ENCODE measurements around the gene KCTD7. TPM values are rescaled to one million over a fixed set of nuclear protein-coding genes. Genes with fewer than 3 reads are reported as not detected.
"Not testable (repeated sequence)": the region's sequence is repeated elsewhere in the genome, so short reads cannot be mapped to it uniquely, and the experiment has no call there.

KCTD7 gene
- total and polyA plus RNA-seq, 2 donors (not counting 1 experiment from before 2014, with no cell fraction given) = 15.2 to 17.4 TPM

- Histone ChIP-seq H4K20me1 (ENCODE audit: control insufficient read depth, extremely low read depth, insufficient read depth, low read length) (no peaks in the 10 kb centered on the region), H3K4me3 (replicated peaks in 1 of 4; ENCODE audit: control extremely low read depth in 1 of 4, insufficient read depth in 1 of 4, low read depth in 3 of 4, low read length in 4 of 4) (no peak overlapping the region), H2AFZ (ENCODE audit: low read length) (no peak overlapping the region), H3K79me2 (ENCODE audit: control insufficient read depth, insufficient read depth, low read length) (no peaks in the 10 kb centered on the region), H3K36me3 (ENCODE audit: control insufficient read depth, insufficient read depth, low read length) (no peaks in the 10 kb centered on the region), H3K27ac (ENCODE audit: insufficient read depth, low read length) (no peak overlapping the region), H3K4me2 (ENCODE audit: extremely low read depth, insufficient read depth, low read length) (no peak overlapping the region), H3K9me3 (ENCODE audit: control insufficient read depth, insufficient read depth, low read depth, low read length) (no peaks in the 10 kb centered on the region), H3K27me3 (ENCODE audit: control insufficient read depth, insufficient read depth, low read length) (no peaks in the 10 kb centered on the region), H3K4me1 (ENCODE audit: control insufficient read depth, extremely low read depth, insufficient read depth, low read length) (no peaks in the 10 kb centered on the region), H3K9ac (ENCODE audit: insufficient read depth, low read length) (no peak overlapping the region)
- no peak for DNase-seq (ENCODE audit: low read depth in 2 of 2)
- no peak for TF ChIP-seq CTCF (conservative IDR thresholded peaks at IDR 0.05 in 1 of 2, IDR thresholded peaks at IDR 0.05 in 1 of 2; ENCODE audit: low read depth in 1 of 2, low read length in 2 of 2)
- no peak for TF ChIP-seq EZH2 (IDR thresholded peaks at IDR 0.05; ENCODE audit: low read length, missing control alignments)
These were observed 11.4 kb upstream of the KCTD7 start for GRCh38 chr7:66617295-66617694.

DNA sequence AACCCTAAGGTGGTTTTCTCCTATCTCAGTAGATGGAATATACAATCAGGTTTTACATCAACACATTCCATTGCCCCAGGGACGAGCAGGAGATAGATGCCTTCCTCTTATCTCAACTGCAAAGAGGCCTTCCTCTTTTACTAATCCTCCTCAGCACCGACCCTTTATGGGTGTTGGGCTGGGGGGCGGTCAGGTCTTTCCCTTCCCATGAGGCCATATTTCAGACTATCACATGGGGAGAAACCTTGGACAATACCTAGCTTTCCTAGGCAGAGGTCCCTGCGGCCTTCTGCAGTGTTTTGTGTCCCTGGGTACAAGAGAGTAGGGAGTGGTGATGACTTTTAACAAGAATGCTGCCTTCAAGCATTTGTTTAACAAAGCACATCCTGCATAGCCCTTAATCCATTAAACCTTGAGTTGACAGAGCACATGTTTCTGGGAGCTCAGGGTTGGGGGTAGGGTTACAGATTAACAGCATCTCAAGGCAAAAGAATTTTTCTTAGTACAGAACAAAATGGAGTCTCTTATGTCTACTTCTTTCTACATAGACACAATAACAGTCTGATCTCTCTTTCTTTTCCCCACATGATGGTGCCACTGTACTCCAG, 9.2 kb upstream of the KCTD7 start:
- not testable (repeated sequence) for H3K27ac ChIP-seq (ENCODE audit: insufficient read depth, low read length); H3K4me2 ChIP-seq (ENCODE audit: extremely low read depth, insufficient read depth, low read length); H3K9ac ChIP-seq (ENCODE audit: insufficient read depth, low read length); H2AFZ ChIP-seq (ENCODE audit: low read length); H3K4me3 ChIP-seq (replicated peaks in 1 of 4; ENCODE audit: control extremely low read depth in 1 of 4, insufficient read depth in 1 of 4, low read depth in 3 of 4, low read length in 4 of 4); H3K36me3 ChIP-seq (ENCODE audit: control insufficient read depth, insufficient read depth, low read length); DNase-seq (ENCODE audit: low read depth in 2 of 2); H3K79me2 ChIP-seq (ENCODE audit: control insufficient read depth, insufficient read depth, low read length); H3K27me3 ChIP-seq (ENCODE audit: control insufficient read depth, insufficient read depth, low read length); H3K9me3 ChIP-seq (ENCODE audit: control insufficient read depth, insufficient read depth, low read depth, low read length); H4K20me1 ChIP-seq (ENCODE audit: control insufficient read depth, extremely low read depth, insufficient read depth, low read length); H3K4me1 ChIP-seq (ENCODE audit: control insufficient read depth, extremely low read depth, insufficient read depth, low read length)

- no peak overlapping the region for H3K4me3 ChIP-seq (replicated peaks in 1 of 4; ENCODE audit: control extremely low read depth in 1 of 4, insufficient read depth in 1 of 4, low read depth in 3 of 4, low read length in 4 of 4)
- peak overlapping the region; percentile 76 for H3K27ac ChIP-seq (ENCODE audit: insufficient read depth, low read length)
- H3K9ac ChIP-seq (ENCODE audit: insufficient read depth, low read length) = no peak overlapping the region
- TF ChIP-seq EZH2 (IDR thresholded peaks at IDR 0.05; ENCODE audit: low read length, missing control alignments) (no peak), CTCF (conservative IDR thresholded peaks at IDR 0.05 in 1 of 2, IDR thresholded peaks at IDR 0.05 in 1 of 2; ENCODE audit: low read depth in 1 of 2, low read length in 2 of 2) (no peak)
- H2AFZ ChIP-seq (ENCODE audit: low read length) = no peak overlapping the region
- no peaks in the 10 kb centered on the region for H3K27me3 ChIP-seq (ENCODE audit: control insufficient read depth, insufficient read depth, low read length)
- no peaks in the 10 kb centered on the region for H4K20me1 ChIP-seq (ENCODE audit: control insufficient read depth, extremely low read depth, insufficient read depth, low read length)
- H3K4me2 ChIP-seq (ENCODE audit: extremely low read depth, insufficient read depth, low read length) = no peak overlapping the region
- H3K36me3 ChIP-seq (ENCODE audit: control insufficient read depth, insufficient read depth, low read length) = no peaks in the 10 kb centered on the region
- peaks cover 14% of the 10 kb centered on the region for H3K79me2 ChIP-seq (ENCODE audit: control insufficient read depth, insufficient read depth, low read length)
- no peaks in the 10 kb centered on the region for H3K9me3 ChIP-seq (ENCODE audit: control insufficient read depth, insufficient read depth, low read depth, low read length)
- peak in 1 of 2 donors; percentile 27 for DNase-seq (ENCODE audit: low read depth in 2 of 2)
- H3K4me1 ChIP-seq (ENCODE audit: control insufficient read depth, extremely low read depth, insufficient read depth, low read length) = peaks cover 7% of the 10 kb centered on the region
These were observed 2.2 kb upstream of the KCTD7 start for GRCh38 chr7:66626331-66626934.
